NOMO-1 (cell line): ENCODE data around the gene NKAPD1.
A peak's percentile ranks its signal among the peaks of the same experiment; 100 is the strongest.
"Not testable (repeated sequence)": the region's sequence is repeated elsewhere in the genome, so short reads cannot be mapped to it uniquely, and the experiment has no call there.

Experiments
- DNase-seq, 2 experiments: peaks; one replicate each; lab custom pipeline; 2025; ENCODE audit not compliant: unreplicated experiment in 2 of 2; lab: John Stamatoyannopoulos, UW

Gene NKAPD1

DNA sequence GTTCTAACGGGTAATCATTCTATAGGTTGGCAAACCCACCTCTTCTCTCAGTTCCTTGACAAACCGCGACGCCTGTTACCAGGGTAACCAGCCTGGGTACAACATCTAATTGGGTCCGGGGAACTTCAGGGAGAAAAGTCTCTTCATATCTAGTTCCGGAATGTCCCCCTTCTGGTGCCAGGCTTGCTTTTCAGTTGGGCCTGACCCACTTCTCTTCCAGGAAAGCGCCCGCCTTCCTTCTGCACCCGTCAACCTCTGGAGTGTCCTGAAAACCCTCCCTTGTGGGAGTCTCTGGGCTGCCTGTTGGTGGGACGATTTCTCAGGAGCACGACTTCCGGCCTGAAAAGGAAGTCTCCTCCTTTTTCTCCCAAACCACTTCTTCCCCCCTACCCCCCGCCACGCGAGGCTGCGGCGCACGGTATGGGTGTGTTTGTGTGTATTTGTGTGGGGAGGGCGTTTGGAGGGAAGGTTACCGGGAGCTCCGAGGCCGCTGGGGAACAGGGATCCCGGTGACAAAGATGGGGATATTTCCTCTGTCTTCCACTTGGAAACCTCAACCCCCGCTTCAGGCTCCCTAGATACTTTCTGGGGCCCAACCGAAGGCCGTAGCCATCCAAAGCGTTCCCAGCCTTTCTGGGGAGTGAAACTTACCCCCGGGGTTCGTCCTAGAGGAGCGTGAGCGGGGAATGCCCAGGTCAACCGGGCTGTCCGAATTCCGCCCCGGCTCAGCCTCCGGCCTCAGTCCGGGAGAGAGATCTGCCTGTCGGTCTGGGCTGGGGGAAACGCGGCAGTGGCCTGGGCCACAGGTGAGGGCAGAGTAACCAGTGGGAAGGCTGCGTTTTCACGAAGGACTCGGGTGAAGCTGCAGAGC lies at the start of gene NKAPD1, which contains the start of gene PIH1D2:
Gene NKAPD1, plus strand, starts transcription at position 359 of the 871 bp plus-strand sequence. CDS start 1,276 bp downstream, outside the sequence.
Gene PIH1D2, minus strand, starts transcription at position 77 of the 871 bp plus-strand sequence. CDS start 843 bp downstream, outside the sequence.
- DNase-seq = peak; percentile 69 to 85

GRCh38 chr11:112024773-112025678 lies 49.1 kb upstream of the NKAPD1 start, which contains the start of gene DLAT:
Gene DLAT, plus strand, starts transcription at chr11:112025408. Its CDS starts 65 bp downstream, at chr11:112025473.
- DNase-seq = peak; percentile 86 to 87

DNA sequence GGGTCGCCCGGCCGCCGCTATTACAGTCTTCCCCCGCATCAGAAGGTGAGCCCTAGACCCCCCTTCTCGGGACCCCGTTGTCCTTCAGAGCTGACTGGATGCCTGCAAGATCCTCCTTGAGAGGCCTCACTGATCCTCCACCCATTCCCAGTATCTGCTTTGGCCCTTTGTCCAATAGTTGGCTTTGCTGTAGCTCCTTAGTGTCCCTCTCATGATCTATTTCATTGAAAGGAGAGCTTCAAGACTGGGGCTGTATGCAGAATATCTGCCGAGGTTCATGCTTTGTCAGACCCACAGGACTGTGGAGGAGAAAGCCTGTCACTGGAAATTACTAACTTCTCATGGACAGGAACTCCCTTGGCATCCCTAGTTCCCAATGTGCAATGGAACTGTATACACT lies 48.4 kb upstream of the NKAPD1 start:
- DNase-seq = peak in 1 of 2 experiments; percentile 25

- not testable (repeated sequence) for DNase-seq
Measured at GRCh38 chr11:112026784-112027410, 47.2 kb upstream of the NKAPD1 start.

- no peak for DNase-seq
Measured at GRCh38 chr11:112029460-112029859, 44.6 kb upstream of the NKAPD1 start.

DNA sequence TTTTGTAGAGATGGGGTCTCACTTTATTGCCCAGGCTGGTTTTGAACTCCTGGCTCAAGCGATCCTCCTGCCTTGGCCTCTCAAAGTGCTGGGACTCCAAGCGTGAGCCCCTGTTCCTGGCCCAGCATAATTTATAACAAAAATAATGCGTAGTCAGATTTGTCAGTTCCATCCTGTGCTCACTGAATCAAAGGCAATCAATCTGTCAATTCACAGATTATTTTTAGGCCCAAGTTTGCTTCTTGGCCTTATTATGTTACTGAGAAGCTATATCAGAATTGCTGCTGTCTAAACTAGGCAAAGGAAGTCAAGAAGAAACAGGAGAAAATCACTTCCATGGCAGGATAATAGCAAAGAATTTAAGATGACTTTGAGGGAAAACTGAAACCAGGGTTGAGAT lies 40.2 kb upstream of the NKAPD1 start:
- no peak for DNase-seq

- no peak for DNase-seq
Measured at GRCh38 chr11:112037527-112037926, 36.6 kb upstream of the NKAPD1 start.

GRCh38 chr11:112042161-112042960 lies 31.7 kb upstream of the NKAPD1 start:
- no peak for DNase-seq

GRCh38 chr11:112042961-112043304 lies 31.2 kb upstream of the NKAPD1 start:
- DNase-seq = no peak

- no peak for DNase-seq
Measured at GRCh38 chr11:112044961-112045360, 29.1 kb upstream of the NKAPD1 start.

DNA sequence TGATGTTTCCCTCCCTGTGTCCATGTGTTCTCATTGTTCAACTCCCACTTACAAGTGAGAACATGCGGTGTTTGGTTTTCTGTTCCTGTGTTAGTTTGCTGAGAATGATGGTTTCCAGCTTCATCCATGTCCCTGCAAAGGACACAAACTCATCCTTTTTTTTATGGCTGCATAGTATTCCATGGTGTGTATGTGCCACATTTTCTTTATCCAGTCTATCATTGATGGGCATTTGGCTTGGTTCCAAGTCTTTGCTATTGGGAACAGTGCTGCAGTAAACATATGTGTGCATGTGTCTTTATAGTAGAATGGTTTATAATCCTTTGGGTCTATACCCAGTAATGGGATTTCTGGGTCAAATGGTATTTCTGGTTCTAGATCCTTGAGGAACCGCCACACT lies 27.5 kb upstream of the NKAPD1 start:
- not testable (repeated sequence) for DNase-seq

GRCh38 chr11:112048256-112048655 lies 25.8 kb upstream of the NKAPD1 start:
- not testable (repeated sequence) for DNase-seq

DNA sequence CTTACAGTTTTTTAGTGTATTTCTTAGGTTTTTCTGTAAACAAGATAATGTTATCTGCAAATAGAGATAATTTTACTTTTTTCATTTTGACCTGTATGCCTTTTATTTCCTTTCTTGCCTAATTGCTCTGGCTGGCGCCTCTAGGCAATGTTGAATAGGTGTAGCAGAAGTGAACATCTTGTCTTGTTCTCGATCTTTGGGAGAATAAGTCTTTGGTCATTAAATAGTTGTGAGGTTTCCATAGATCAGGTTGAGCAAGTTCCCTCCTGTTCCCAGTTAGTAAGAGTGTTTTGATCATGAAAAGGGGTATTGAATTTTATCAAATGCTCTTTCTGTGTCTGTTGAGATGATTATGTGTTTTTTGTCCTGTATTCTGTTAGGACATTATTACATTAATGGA lies 24.3 kb upstream of the NKAPD1 start:
- DNase-seq = no peak

DNA sequence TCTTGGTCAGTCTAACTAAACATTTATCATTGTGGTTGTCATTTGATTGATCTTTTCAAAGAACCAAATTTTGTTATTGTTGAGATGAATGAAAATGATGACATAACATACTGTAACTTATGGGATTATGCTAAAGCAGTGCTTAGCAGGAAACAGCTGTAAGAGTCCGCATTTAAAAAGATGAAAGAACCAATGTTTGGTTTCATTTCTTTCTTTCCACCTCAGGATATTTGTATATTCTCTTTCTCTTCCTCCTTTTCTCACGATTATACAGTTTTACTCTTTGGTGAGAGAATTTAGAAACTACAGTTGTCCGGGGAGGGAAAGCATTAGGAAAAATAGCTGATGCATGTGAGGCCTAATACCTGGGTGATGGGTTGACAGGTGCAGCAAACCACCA lies 23.4 kb upstream of the NKAPD1 start:
- peak in 1 of 2 experiments; percentile 29 for DNase-seq

- no peak for DNase-seq
Measured at GRCh38 chr11:112051768-112052167, 22.3 kb upstream of the NKAPD1 start.

DNA sequence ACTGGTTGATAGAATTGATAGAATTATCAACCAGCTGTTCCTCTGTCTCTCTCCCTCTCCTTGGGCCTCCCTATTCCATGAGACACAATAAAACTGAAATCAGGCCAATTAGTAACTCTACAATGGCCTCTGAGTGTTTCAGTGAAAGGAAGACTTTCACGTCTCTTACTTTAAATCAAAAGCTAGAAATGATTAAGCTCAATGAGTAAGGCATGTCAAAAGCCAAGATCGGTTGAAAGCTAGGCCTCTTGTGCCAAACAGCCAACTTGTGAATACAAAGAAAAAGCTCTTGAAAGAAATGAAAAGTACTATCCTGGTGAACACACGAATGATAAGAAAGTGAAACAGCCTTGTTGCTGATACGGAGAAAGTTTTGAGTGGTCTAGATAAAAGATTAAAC lies 16.9 kb upstream of the NKAPD1 start:
- no peak for DNase-seq

- DNase-seq = no peak
Measured at GRCh38 chr11:112058103-112058502, 16.0 kb upstream of the NKAPD1 start.

- DNase-seq = no peak
Measured at GRCh38 chr11:112062923-112063322, 11.2 kb upstream of the NKAPD1 start.

GRCh38 chr11:112082729-112083128 lies 8.6 kb downstream of the NKAPD1 start:
- DNase-seq = no peak

GRCh38 chr11:112085822-112086421 lies 11.8 kb downstream of the NKAPD1 start:
- DNase-seq = peak; percentile 13 to 25
